HG03025 (cell line): ENCODE results near the gene MXRA8.
"Not testable (repeated sequence)": the region's sequence is repeated elsewhere in the genome, so short reads cannot be mapped to it uniquely, and the experiment has no call there.

Experiments
- ATAC-seq: cut with Tn5 transposase; IDR thresholded peaks from one replicate; pipeline ENCODE4 v1.9.1; 2021; ENCODE audit warnings: mild to moderate bottlenecking, moderate library complexity; ENCODE audit not compliant: unreplicated experiment, low FRiP score

The MXRA8 gene

DNA sequence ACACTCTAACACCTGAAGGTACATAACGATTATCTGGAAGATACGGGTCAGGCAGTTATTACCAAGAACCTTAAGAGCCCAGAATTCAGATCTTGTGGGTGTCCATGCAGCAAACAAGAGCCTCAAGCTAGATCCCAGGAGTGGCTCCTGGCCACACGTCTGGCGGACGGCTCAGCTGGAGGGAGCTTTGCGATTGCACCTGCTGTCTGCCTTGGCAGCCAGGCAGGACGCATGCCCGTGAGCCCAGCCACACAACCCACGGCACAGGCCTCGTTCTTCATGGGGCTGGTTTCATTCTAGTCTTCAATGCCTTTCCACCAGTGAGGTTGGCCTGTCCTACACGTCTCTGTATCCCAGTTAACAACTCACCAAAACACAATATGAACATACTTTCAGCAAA lies 35.1 kb upstream of the MXRA8 start:
- no peak for ATAC-seq

DNA sequence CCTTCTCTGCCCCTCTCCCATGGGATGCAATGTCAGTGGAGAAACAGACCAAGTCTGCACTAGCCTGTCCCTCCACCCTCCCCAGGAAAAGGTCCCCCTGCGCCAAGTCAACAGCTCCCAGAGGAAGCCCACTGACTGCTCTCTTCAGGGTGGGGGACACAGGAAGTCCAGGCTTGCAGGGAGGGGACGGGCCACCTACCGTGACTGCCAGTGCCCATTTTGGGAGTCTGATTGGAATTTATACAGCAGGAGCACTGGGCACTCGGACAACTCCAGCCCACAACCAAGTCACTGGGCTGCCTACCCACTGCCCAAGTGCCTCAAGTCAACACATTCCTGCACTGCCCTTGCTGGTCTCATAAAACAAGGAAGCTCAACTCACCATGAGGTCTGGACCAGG lies 34.7 kb upstream of the MXRA8 start:
- ATAC-seq: no peak

DNA sequence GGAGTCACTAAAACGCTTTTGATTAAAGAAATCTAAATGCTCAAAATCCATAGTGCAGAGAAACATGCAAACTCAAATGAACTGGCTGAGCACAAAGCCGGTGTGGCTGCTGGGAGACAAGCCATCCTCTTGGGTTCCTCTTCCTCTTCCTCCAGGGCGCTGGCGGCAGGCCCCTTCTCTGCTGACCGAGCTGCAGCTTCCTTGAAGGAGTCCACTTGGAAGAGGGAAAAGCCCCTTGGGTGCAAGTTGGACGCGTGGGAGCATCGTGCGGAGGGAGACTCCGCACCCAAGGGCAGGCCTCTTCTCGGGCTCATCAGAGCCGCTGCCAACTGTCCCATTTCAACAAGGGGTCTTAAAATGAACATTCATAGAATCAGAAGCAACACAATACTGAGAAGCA lies 32.9 kb upstream of the MXRA8 start:
- no peak for ATAC-seq

DNA sequence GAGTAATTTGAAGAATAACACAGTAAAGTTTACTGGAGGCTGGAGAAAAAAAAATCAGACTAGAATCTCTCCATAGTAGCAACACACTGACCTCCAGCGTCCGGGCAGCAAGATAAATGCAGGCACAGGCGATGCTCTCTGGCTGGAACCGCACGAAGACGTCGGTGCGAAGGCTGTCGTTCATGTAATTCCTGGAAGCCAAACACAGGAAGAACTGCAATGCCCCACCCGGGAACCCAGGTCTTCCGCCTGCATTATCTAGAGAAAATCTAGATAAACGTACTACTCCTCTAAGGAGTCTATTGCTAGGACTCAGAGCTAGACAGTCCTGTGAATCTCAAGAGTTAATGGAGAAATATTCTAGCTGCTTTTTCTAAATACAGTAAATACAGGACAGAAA lies 32.3 kb upstream of the MXRA8 start:
- ATAC-seq: no peak

DNA sequence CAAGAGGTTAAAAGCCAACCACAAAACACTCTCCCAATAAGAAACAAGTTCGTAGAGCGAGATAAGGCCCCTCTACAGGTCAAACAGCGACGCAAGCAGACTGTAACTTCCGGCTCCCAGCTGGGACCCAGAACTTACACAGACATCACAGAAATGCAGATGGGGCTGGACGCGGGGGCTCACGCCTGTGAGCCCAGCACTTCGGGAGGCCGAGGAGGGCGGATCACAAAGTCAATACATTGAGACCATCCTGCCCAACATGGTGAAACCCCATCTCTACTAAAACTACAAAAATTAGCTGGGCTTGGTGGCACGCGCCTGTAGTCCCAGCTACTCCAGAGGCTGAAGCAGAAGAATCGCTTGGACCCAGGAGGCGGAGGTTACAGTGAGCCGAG lies 29.7 kb upstream of the MXRA8 start:
- ATAC-seq: no peak

DNA sequence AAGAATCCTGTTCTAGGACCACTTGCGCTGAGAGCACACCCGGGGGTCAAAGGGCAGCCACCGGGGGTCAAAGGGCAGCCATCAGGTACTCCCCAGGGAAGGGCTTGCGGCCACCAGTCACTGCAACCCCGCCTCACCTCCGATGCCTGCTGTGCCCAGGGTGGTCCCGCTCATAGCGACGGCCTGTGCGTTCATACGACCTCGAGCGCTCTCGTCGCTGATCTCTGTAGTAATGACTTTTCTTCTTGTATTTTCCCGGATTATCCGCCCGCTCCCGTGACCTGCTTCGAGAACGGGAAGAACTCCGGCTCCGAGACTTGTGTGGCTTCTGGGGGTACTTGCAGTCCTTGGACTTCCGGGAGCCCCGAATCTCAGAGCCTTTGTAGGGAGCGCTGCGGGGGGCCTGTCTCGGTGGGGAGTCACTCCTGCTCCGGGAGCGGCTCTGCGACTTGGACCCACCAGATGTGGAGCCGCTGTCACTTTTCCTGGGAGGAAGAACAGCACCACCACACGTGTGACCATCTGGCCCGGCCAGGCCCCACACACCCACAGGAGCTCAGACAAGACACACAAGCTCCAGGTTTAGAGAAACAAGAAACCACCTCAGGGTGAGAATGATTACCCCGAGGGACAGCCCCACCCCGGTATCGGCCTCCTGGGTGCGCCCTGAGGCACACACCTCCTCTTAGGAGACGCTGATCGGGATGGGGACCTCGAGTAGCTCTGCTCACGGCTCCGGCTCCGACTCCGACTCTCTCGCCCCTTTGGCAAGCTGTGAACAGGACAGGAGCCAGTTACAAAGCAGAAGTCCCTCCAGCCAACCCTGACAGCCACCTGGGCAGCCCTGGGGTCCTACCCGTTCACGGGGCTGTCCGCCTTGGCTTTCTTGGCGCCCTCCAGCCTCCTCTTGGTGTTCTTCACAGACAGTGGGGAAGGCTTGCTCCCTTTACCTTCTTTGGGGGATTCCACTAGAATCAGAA lies 29.0 kb upstream of the MXRA8 start:
- ATAC-seq: no peak

DNA sequence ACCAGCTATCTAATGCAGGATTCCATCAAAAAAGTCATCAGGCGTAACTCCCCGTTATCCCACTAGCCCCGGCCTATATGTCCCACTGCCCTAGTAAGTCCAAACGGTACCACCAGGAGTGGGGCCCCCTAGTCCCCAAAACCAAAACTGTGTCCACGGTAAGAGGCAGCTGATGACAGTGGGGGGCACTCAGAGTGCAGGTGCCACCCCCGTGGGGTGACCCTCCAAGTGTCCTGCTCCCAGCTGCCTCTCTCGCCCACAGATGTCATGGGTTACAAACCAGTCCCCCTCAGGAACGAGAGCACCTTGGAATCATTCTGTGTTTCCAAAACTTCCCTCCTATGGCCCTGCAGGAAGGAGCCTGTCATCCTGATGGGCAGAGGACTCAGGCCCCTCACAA lies 27.6 kb upstream of the MXRA8 start:
- no peak for ATAC-seq

DNA sequence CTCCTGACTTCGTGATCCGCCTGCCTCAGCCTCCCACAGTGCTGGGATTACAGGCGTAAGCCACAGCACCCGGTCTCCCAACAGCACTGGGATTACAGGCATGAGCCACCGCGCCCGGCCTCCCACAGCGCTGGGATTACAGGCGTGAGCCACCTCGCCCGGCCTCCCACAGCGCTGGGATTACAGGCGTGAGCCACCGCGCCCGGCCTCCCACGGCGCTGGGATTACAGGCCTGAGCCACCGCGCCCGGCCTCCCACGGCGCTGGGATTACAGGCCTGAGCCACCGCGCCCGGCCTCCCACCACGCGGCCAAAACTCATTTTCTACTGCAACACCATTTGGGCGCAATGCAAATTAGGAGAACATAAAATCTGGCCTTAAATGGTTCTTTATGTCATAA lies 27.0 kb upstream of the MXRA8 start:
- ATAC-seq: not testable (repeated sequence)

DNA sequence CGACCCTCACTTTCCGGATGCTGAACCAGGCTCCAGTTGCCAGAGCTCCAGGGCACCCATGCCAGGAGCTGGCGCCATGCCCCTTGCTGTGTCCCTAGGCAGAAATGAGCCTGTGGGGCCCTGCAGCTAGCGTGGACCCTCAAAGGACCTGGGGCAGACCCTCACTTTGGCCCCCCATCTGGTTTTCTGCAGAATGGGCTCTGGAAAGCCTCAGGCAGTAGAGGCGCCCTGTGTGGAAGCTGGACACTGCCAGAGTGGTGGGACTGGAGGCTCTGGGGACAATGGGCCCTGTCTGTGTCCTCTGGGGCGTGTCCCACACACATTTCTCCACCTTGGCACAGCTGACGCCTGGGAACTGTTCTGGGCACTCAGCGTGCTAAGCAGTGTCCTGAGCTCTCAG lies 22.9 kb upstream of the MXRA8 start:
- no peak for ATAC-seq

DNA sequence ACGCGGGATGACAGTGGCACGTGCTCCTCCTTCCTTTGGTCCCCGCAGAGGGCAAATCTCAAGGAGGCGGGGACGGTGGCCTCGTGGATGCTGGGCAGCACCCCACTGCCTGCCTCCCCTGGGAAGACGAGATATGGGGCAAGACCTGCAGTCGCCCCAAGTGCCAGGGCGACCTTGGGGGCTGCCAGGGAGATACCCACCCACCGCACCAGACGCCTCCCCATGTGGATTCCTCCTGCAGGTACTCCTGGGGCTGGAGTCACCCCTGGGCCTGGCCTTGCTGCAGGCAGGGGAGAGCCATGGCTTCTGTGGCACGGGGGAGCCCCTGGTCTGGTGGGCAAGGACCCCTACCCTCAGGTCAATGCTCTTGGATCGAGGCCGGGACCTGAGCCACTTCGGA lies 22.5 kb upstream of the MXRA8 start:
- ATAC-seq: no peak

DNA sequence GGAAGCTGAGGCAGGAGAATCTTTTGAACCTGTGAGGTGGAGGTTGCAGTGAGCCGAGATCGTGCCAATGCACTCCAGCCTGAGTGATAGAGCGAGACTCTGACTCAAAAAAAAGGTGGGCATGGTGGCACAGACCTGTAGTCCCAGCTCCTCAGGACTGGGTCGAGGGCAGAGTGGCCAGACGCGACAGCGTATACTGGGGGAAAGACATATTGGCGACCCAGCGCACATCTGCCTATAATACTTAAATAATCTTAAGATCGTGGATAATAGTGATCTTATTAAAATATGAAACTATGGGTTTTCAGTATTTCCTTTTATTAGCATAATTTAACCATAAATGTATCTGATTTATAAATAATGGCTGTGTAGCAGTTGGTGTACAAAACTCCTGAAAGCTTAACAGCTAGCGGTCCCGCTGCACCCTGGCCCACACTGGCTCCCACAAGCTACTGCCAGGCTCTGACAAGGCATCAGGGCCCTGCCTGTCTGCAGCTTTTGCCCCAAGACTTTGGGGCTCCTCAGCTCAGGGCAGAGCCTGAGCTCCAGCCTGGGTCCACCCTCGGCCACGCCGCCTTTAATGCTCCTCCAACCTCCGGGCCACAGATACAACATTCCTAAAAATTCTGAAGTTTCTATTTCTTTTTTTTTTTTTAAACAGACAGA lies 19.3 kb upstream of the MXRA8 start:
- no peak for ATAC-seq

DNA sequence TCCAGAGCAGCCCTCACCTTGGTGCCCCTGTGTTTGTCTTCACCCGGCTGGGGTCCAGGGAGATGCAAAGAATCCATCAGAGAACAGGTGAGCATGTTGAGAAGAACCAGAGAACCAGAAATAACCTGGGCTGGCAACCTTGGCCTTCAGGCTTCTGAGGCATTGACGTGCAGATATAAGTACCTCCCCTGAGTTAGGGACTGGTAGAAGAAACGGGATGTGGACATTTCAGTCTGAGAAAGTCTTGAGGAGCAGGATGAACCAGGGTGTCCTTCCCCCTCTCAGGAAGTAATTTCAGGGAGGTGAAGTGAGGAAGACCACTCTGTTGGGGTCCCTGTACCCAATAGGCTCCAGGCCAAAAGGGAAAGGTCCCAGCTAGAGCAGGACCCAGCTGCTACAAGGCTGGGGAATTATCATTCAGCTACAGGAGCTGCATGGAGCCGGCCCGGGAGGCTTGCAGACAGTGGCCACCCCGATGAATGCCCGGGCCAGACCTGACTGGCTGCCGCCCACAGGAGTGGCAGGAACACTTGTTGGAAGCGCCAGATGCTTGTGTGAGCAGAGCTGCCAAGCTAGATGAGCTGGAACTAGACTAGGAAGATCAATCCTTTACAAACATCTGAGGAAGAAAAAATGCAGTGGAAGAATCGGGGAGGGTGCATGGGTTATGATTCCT lies 18.3 kb upstream of the MXRA8 start:
- ATAC-seq: no peak

DNA sequence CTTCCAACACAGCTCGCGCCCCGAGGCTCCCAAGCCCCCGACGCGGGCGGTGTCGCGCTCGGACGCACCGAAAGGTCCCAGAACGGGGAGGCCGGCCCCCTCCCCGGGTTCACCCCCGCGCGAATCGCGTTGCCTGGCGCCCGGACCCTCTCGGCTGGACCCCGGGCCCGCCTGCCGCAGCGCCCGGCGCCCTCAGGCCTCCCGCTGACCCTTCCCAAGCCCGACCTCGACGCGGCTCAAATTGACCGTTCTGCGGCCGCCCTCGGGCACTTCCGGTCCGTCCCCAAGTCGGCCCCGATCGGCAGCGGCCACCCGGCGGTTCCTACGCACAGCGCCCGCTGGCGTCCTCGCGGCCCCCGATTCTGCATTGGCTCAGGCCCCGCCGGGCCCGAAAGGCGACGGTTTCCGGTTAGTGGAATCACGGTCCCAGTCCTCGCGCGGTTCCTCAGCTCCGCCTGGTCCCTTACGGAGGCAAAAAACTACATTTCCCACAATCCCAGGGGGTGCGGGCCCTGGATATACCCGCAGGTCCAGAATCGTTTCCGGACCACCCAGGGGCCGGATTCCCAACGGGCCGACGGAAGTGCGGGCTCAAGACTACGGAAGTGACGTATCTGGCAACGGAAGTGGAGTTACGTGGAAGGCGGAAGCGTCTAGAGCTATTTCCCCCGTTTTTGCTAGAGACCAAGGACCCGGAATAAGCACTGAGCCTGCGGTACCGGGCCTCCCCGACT lies 16.7 kb upstream of the MXRA8 start, which contains the start of gene AURKAIP1:
Gene AURKAIP1, minus strand, starts transcription at position 279 of the 734 bp plus-strand sequence. CDS start 451 bp downstream, outside the sequence.
- ATAC-seq: peak; percentile 85

DNA sequence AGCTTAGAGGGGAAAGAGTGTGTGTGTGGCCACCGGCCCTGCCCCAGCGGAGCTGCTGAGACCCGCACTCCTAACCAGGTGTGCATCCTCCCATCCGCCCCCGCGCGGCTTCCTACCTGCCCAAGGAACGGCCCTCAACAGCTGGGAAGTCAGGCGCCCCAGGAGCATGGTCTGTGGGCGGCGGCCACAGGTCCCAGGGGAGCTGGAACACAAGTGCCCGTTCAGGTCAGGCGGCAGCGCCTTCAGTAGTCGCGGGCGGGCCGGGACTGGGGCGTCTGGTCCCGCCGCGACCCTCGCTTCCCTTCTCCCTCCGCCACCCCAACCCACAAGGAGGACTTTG lies 16.2 kb upstream of the MXRA8 start:
- ATAC-seq: peak; percentile 1

DNA sequence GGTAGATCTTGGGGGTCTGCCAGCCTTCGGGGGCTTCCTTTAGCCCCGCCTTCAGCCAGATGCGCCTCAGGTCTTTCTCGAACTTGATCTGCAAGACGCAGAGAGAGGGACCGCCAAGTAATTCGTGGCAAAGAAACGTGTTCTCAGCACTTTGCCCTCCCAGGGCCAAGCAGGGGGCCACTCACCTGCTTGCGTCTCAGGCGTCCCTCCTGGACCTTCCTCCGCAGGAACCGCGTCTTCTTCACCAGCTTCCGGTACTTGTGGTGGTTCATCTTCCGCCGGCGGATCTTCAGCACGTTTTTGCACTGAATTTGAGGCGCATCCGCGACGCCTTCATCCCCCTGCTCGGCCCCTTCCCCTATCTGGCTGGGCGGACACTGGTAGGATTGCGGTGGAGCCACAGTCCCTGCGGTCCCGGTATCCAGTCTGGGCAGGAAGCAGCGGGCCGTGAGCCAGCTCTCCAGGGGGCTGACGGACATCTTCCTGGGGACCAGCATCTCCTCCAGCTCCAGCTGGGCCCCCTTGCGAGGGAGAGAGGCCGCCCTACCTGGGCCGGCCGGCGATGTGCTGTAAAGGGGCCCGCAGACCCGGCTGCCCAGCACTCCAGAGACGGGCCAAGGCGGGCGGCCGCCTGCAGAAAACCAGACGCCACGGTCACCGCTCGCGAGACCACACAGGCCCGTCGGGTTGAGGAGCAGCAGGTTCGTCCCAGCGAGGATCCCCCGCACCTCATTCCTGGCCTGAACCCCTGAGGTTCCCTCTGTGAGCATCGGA lies 15.6 kb upstream of the MXRA8 start:
- ATAC-seq: no peak

DNA sequence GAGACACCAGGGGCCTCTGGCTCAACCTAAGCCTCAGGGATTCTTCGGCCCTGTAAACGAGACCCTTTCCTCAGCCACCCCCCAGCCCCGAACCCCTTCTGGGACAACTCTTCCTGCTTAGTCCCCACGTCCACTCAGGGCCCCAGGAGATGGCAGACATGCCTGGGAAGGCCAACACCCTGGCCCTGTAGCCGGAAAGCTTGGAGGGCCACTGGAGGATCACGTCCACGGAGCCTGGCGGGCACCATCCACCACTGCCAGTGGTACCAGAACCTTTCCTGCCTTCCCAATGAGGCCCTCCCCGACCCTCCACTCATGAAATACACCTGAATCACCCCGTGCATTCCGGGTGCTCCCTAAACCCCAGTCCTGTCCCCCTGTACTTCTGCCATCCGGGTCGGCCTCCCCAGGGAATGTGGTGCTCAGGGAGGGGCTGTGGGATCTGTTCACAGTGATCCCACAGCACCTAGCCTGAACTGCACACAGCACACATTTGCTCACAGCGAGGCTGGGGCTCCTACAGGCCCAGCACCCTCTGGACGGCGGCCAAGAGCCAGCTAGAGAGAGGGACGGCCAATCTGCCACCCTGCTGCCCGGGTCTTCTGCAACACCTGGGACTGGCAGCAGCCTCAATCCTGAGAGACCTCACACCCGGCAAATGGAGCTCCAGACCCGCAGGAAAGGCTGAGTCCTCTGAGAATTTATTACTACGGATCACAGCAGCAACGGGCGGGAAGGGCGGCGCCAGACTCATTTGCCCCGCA lies 14.9 kb upstream of the MXRA8 start:
- no peak for ATAC-seq

DNA sequence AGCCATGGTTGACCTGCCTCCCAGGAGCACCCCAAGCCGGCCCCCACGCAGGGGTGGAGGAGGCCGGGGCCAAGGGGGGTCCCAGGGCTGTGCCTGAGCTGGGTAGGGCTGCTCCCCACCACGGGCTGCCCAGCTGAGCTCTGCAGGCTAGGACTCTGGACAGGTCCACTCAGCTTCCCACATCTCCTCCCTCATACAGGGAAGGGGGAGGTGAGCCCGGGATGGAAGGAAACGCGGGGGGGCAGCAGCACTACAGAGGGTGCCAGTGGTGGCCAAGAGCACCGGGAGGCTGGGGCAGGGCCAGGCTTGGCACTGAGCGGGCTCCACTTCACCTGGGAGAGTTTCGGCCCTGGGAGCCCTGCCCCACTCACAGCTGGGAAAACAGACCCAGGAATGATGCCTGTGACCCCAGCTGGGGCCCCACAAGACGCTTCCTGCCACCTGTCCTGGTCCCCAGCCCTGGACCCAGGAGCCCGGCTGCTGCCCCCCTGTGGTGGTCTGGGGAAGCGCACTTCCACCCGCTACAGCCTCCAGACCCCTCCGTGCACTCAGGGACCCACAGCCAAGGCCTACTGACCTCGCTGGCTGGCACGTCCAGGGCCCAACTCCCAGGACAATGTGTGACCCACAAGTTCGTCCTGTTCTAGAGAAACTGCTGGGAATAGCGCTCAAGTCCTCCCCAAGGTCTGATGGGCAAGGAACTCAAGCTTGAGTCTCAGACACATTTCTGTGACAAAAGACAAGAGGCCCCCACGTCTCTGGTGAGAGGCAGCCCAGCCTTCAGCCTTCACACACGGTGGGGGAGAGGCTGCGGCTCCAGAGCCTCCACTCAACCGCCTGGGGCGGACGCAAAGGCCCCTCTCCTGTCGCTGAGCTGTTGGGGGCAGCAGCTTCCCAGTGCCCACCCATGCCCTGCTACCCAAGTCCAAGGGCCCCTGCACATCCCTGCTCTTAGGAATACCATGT lies 13.7 kb upstream of the MXRA8 start:
- no peak for ATAC-seq

DNA sequence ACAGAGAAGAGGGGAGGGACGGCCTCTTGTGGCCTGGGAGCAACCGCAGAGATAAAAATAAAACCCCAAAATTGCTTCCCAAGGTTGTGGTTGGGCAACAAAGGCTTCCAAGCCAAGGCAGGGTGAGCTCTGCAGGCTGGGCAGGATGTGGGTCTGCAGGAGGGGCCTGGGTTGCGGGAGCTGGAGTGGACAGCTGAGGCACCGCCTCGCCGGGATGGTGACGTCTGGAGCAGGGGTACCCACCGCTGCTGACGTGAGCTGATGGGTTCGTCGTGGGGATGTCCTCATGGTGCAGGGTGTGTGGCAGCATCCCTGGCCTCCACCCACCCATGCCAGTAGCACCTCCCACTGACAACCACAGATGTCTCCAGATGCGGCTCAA lies 13.0 kb upstream of the MXRA8 start:
- ATAC-seq: no peak
